Erythroblast (primary cell): Measurements from ENCODE around the gene GYPE.
"Not testable (repeated sequence)": the region's sequence is repeated elsewhere in the genome, so short reads cannot be mapped to it uniquely, and the experiment has no call there.

Source experiments
- GATA1 ChIP-seq: IDR thresholded peaks from 2 replicates; pipeline ENCODE4 v1.6.1; 2011; ENCODE audit warnings: low read depth, mild to moderate bottlenecking, control low read depth, low read length, moderate library complexity
- POLR2A ChIP-seq: IDR thresholded peaks from 2 replicates; pipeline ENCODE4 v1.6.1; 2011; ENCODE audit warnings: mild to moderate bottlenecking, low read length

DNA sequence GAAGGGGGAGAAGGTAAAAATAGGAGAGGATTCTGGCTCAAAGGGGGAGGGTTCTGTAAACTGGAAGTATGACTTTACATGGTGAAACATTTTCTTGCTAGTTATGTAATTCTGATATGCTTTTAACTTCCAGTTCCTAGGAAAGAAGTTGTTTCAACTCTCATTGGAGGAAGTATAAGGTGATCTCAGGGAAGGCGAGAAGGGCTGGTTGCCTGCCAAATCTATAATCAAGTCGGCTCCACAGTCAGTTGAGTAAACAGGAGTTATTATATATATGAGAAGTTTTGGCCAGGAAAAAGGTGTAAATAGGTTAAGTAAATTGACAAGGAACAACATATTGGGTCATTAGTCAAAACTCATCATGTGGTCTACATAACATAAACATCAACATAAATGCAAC lies 56.1 kb downstream of the GYPE start:
- TF ChIP-seq POLR2A, GATA1: not testable (repeated sequence)
